ENCODE data around the gene CALHM6.

DNA sequence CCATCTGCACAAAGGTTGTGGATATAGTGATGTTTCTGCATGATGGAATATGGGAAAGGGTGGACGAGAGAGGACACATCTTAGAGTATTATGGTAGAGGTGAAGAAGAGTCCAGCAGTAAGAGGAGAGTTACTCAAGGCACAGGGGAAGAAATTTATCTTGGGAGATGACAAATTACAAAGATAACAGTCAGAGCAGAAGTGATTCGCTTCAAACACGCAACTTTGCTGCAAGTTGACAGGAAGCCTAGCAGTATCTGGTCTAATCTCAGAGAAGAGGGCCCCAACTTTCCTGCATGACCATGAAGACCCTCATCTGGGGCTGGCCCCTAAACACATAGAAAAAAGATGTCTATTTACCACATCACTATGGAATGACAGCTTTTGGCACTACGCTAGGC lies 1.2 kb upstream of the CALHM6 start:
- TF ChIP-seq, protein P1, sequence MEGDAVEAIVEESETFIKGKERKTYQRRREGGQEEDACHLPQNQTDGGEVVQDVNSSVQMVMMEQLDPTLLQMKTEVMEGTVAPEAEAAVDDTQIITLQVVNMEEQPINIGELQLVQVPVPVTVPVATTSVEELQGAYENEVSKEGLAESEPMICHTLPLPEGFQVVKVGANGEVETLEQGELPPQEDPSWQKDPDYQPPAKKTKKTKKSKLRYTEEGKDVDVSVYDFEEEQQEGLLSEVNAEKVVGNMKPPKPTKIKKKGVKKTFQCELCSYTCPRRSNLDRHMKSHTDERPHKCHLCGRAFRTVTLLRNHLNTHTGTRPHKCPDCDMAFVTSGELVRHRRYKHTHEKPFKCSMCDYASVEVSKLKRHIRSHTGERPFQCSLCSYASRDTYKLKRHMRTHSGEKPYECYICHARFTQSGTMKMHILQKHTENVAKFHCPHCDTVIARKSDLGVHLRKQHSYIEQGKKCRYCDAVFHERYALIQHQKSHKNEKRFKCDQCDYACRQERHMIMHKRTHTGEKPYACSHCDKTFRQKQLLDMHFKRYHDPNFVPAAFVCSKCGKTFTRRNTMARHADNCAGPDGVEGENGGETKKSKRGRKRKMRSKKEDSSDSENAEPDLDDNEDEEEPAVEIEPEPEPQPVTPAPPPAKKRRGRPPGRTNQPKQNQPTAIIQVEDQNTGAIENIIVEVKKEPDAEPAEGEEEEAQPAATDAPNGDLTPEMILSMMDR (conservative IDR thresholded peaks at IDR 0.05), result no peak
- no peak for TF ChIP-seq EZH2 (IDR thresholded peaks at IDR 0.05; ENCODE audit: low read depth)

All from PC-9 (cell line).